NK-92 (cell line): ENCODE measurements around the gene ZFP42.
"Not testable (repeated sequence)": the region's sequence is repeated elsewhere in the genome, so short reads cannot be mapped to it uniquely, and the experiment has no call there.

Experiments used
- DNase-seq: peaks from one replicate; lab custom pipeline; 2025; ENCODE audit not compliant: unreplicated experiment; lab: John Stamatoyannopoulos, UW

The ZFP42 gene

GRCh38 chr4:187995322-187996207, at the start of gene ZFP42:
TSS of gene ZFP42 (plus strand) at chr4:187995771. CDS start at chr4:188002808, 7,037 bp downstream.
- no peak for DNase-seq

- no peak for DNase-seq
These were observed 34.4 kb upstream of the ZFP42 start for GRCh38 chr4:187961171-187961570.

- DNase-seq: no peak
These were observed 33.6 kb upstream of the ZFP42 start for GRCh38 chr4:187961961-187962360.

GRCh38 chr4:187962926-187963325, 32.6 kb upstream of the ZFP42 start:
- DNase-seq: no peak

- DNase-seq: no peak
These were observed 29.8 kb upstream of the ZFP42 start for GRCh38 chr4:187965726-187966125.

- no peak for DNase-seq
These were observed 23.4 kb upstream of the ZFP42 start for GRCh38 chr4:187972135-187972534.

- DNase-seq: no peak
These were observed 11.8 kb upstream of the ZFP42 start for GRCh38 chr4:187983746-187984145.

- DNase-seq: no peak
These were observed 2.6 kb upstream of the ZFP42 start for GRCh38 chr4:187992971-187993370.

- DNase-seq: no peak
These were observed 1.7 kb upstream of the ZFP42 start for GRCh38 chr4:187993827-187994226.

- DNase-seq: no peak
These were observed 1.1 kb downstream of the ZFP42 start for GRCh38 chr4:187996502-187997177.

- not testable (repeated sequence) for DNase-seq
These were observed 2.4 kb downstream of the ZFP42 start for GRCh38 chr4:187997991-187998390.

GRCh38 chr4:187999406-187999932, 3.9 kb downstream of the ZFP42 start:
- DNase-seq: no peak

GRCh38 chr4:188002323-188002722, 6.8 kb downstream of the ZFP42 start:
- DNase-seq: no peak

GRCh38 chr4:188002751-188003150, 7.2 kb downstream of the ZFP42 start:
- DNase-seq: no peak

- DNase-seq: no peak
These were observed 10.0 kb downstream of the ZFP42 start for GRCh38 chr4:188005561-188005960.

- no peak for DNase-seq
These were observed 10.8 kb downstream of the ZFP42 start for GRCh38 chr4:188006285-188006848.

- no peak for DNase-seq
These were observed 12.8 kb downstream of the ZFP42 start for GRCh38 chr4:188008377-188008776.

- DNase-seq: no peak
These were observed 16.9 kb downstream of the ZFP42 start for GRCh38 chr4:188012426-188012945.

GRCh38 chr4:188015025-188015940, 19.7 kb downstream of the ZFP42 start:
- no peak for DNase-seq

- DNase-seq: no peak
These were observed 21.2 kb downstream of the ZFP42 start for GRCh38 chr4:188016754-188017153.
